Nephron progenitor cell (in vitro differentiated cells): ENCODE measurements around the gene PFN1.

Experiments
- DNase-seq: peaks from one replicate; pipeline ENCODE4 v3.0.0; 2021
- H3K27ac Mint-ChIP-seq: 2 replicates; pipeline ENCODE4 v1.8.0; 2021; ENCODE audit warnings: mild to moderate bottlenecking, moderate library complexity, mixed read lengths
- H3K27me3 Mint-ChIP-seq: 2 replicates; pipeline ENCODE4 v1.8.0; 2021; ENCODE audit warnings: mild to moderate bottlenecking, low read depth, mixed read lengths; ENCODE audit not compliant: poor library complexity
- H3K36me3 Mint-ChIP-seq: 2 replicates; pipeline ENCODE4 v1.8.0; 2021; ENCODE audit warnings: low read depth, mixed read lengths
- H3K4me1 Mint-ChIP-seq: 2 replicates; pipeline ENCODE4 v1.8.0; 2021; ENCODE audit warnings: mixed read lengths
- H3K4me3 Mint-ChIP-seq: 2 replicates; pipeline ENCODE4 v1.8.0; 2021; ENCODE audit warnings: mild to moderate bottlenecking, moderate library complexity, mixed read lengths
- H3K9me3 Mint-ChIP-seq: 2 replicates; pipeline ENCODE4 v1.8.0; 2021; ENCODE audit warnings: mild to moderate bottlenecking, moderate library complexity, mixed read lengths
- CTCF ChIP-seq: fragments of 200-600 bp; sonication (generic); IDR thresholded peaks from 2 replicates; pipeline ENCODE4 v1.5.0; 2021; ENCODE audit warnings: antibody characterized with exemption

PFN1 gene

GRCh38 chr17:4903051-4903818, 45.1 kb downstream of the PFN1 start, which contains the start of gene CHRNE:
CHRNE (minus strand) TSS chr17:4903098; CDS start chr17:4903063, 35 bp downstream.
- Mint-ChIP-seq H3K4me1 (peaks cover 27% of the 10 kb centered on the region), H3K27me3 (peaks cover 22% of the 10 kb centered on the region), H3K36me3 (peaks cover 12% of the 10 kb centered on the region), H3K27ac (no peak within 1 kb of the TSS), H3K9me3 (no peaks in the 10 kb centered on the region), H3K4me3 (peak within 1 kb of the TSS; percentile 11)
- peak; percentile 80 for DNase-seq
- peak; percentile 75 for TF ChIP-seq CTCF

GRCh38 chr17:4902540-4902939, 45.8 kb downstream of the PFN1 start:
- H3K27ac Mint-ChIP-seq: no peak overlapping the region

GRCh38 chr17:4901648-4902344, 46.5 kb downstream of the PFN1 start:
- H3K4me3 Mint-ChIP-seq: no peak overlapping the region
- no peak overlapping the region for H3K27ac Mint-ChIP-seq
- no peak for DNase-seq
- no peak for TF ChIP-seq CTCF
- H3K4me1 Mint-ChIP-seq: peaks cover 35% of the 10 kb centered on the region
- H3K27me3 Mint-ChIP-seq: peaks cover 24% of the 10 kb centered on the region
- H3K9me3 Mint-ChIP-seq: no peaks in the 10 kb centered on the region
- peaks cover 12% of the 10 kb centered on the region for H3K36me3 Mint-ChIP-seq

More at GRCh38 chr17:4902540-4902939, 45.8 kb downstream of the PFN1 start:
- DNase-seq: no peak
- Mint-ChIP-seq H3K36me3 (peaks cover 12% of the 10 kb centered on the region), H3K4me3 (no peak overlapping the region), H3K9me3 (no peaks in the 10 kb centered on the region), H3K27me3 (peaks cover 22% of the 10 kb centered on the region), H3K4me1 (peaks cover 31% of the 10 kb centered on the region)
- TF ChIP-seq CTCF: no peak

GRCh38 chr17:4901108-4901647, 47.2 kb downstream of the PFN1 start:
- no peak for DNase-seq
- Mint-ChIP-seq H3K9me3 (no peaks in the 10 kb centered on the region), H3K27me3 (peaks cover 25% of the 10 kb centered on the region), H3K4me3 (no peak overlapping the region), H3K4me1 (peaks cover 41% of the 10 kb centered on the region), H3K27ac (no peak overlapping the region), H3K36me3 (peaks cover 14% of the 10 kb centered on the region)
- no peak for TF ChIP-seq CTCF

- no peak overlapping the region for H3K27ac Mint-ChIP-seq
- H3K27me3 Mint-ChIP-seq: peaks cover 24% of the 10 kb centered on the region
- no peak for TF ChIP-seq CTCF
- H3K36me3 Mint-ChIP-seq: peaks cover 21% of the 10 kb centered on the region
- H3K4me1 Mint-ChIP-seq: peaks cover 48% of the 10 kb centered on the region
- no peak overlapping the region for H3K4me3 Mint-ChIP-seq
- no peaks in the 10 kb centered on the region for H3K9me3 Mint-ChIP-seq
- DNase-seq: no peak
These were observed 47.9 kb downstream of the PFN1 start for GRCh38 chr17:4900231-4901107.
